ENCODE data around the gene PAK2.

DNA sequence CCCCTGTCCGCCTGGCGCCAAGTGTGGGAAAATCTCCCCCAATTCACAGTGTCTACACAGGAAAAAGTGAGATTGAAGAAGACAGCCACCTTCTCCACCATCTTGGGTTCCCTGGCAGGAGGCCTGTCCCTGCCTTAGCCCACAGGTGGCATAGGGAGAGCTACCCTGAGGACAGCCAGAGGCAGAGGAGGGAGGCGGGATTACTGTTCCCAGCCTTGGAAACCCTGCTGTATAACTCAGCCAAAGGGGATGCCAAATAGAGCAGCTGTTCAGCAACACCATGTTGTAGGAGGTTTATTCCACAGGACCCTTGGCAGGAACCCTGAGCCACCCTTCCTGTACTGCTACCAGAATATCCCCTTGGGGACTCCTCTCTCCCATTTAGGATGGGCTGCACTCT lies 54.8 kb downstream of the PAK2 start:
- TF ChIP-seq, protein P1, sequence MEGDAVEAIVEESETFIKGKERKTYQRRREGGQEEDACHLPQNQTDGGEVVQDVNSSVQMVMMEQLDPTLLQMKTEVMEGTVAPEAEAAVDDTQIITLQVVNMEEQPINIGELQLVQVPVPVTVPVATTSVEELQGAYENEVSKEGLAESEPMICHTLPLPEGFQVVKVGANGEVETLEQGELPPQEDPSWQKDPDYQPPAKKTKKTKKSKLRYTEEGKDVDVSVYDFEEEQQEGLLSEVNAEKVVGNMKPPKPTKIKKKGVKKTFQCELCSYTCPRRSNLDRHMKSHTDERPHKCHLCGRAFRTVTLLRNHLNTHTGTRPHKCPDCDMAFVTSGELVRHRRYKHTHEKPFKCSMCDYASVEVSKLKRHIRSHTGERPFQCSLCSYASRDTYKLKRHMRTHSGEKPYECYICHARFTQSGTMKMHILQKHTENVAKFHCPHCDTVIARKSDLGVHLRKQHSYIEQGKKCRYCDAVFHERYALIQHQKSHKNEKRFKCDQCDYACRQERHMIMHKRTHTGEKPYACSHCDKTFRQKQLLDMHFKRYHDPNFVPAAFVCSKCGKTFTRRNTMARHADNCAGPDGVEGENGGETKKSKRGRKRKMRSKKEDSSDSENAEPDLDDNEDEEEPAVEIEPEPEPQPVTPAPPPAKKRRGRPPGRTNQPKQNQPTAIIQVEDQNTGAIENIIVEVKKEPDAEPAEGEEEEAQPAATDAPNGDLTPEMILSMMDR (IDR thresholded peaks at IDR 0.05): no peak
- no peak for TF ChIP-seq POLR2A (IDR thresholded peaks at IDR 0.05)
